ENCODE data around the gene PRIM1.
"Not testable (repeated sequence)": the region's sequence is repeated elsewhere in the genome, so short reads cannot be mapped to it uniquely, and the experiment has no call there.

The PRIM1 gene

GRCh38 chr12:56761812-56762211 is 9.7 kb upstream of the PRIM1 start:
- in situ Hi-C loops (cut with MboI; ENCODE audit: low pct_unique_long_range_greater_than_20kb, low sequenced_read_pairs, unreplicated experiment): no loop called here
- DNase-seq (ENCODE audit: low spot score): no peak
- no peak for TF ChIP-seq CTCF (IDR thresholded peaks at IDR 0.05; ENCODE audit: extremely low read depth, insufficient read depth, missing control alignments)

DNA sequence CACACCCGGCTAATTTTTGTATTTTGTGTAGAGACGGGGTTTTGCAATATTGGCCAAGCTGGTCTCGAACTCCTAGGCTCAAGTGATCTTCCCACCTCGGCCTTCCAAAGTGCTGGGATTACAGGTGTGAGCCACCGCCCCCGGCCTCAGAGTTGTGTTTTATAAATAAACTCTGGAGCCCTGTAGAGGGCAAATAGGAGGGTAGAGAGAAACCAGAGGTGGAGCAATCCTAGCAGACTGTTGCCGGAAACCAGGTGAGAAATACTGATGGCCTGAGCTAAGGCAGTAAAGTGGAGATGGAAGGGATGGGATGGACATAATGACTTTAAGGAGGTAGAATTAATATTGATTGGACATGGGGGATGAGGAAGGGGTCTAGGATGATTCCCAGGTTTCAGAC is 8.3 kb upstream of the PRIM1 start:
- no peak for TF ChIP-seq CTCF (IDR thresholded peaks at IDR 0.05; ENCODE audit: extremely low read depth, insufficient read depth, missing control alignments)
- no peak for DNase-seq (ENCODE audit: low spot score)
- in situ Hi-C loops (cut with MboI; ENCODE audit: low pct_unique_long_range_greater_than_20kb, low sequenced_read_pairs, unreplicated experiment): no loop called here

- no peak for TF ChIP-seq CTCF (IDR thresholded peaks at IDR 0.05; ENCODE audit: extremely low read depth, insufficient read depth, missing control alignments)
- no peak for DNase-seq (ENCODE audit: low spot score)
- in situ Hi-C loops (cut with MboI; ENCODE audit: low pct_unique_long_range_greater_than_20kb, low sequenced_read_pairs, unreplicated experiment): loop anchor here (5.0 to 10.0 kb wide), 2 partner anchors 243 to 355 kb away; partner anchors contain the start of gene STAT6
Observed at GRCh38 chr12:56759263-56759908, 7.3 kb upstream of the PRIM1 start.

- TF ChIP-seq CTCF (IDR thresholded peaks at IDR 0.05; ENCODE audit: extremely low read depth, insufficient read depth, missing control alignments): no peak
- in situ Hi-C loops (cut with MboI; ENCODE audit: low pct_unique_long_range_greater_than_20kb, low sequenced_read_pairs, unreplicated experiment): loop anchor here (5.0 to 10.0 kb wide), 2 partner anchors 244 to 356 kb away; partner anchors contain the start of gene STAT6
- DNase-seq (ENCODE audit: low spot score): no peak
Observed at GRCh38 chr12:56758728-56759262, 6.7 kb upstream of the PRIM1 start.

GRCh38 chr12:56757971-56758370 is 5.8 kb upstream of the PRIM1 start:
- in situ Hi-C loops (cut with MboI; ENCODE audit: low pct_unique_long_range_greater_than_20kb, low sequenced_read_pairs, unreplicated experiment): loop anchor here (5.0 to 10.0 kb wide), 2 partner anchors 244 to 357 kb away; partner anchors contain the start of gene STAT6

GRCh38 chr12:56753566-56753965 is 1.4 kb upstream of the PRIM1 start:
- DNase-seq (ENCODE audit: low spot score): no peak
- TF ChIP-seq CTCF (IDR thresholded peaks at IDR 0.05; ENCODE audit: extremely low read depth, insufficient read depth, missing control alignments): no peak
- in situ Hi-C loops (cut with MboI; ENCODE audit: low pct_unique_long_range_greater_than_20kb, low sequenced_read_pairs, unreplicated experiment): loop anchor here (10.0 kb wide), 1 partner anchor 361 kb away; the partner anchor contains the start of gene STAT6

More at GRCh38 chr12:56757971-56758370, 5.8 kb upstream of the PRIM1 start:
- not testable (repeated sequence) for DNase-seq (ENCODE audit: low spot score)

GRCh38 chr12:56750596-56750995 is 1.5 kb downstream of the PRIM1 start:
- DNase-seq (ENCODE audit: low spot score): not testable (repeated sequence)
- in situ Hi-C loops (cut with MboI; ENCODE audit: low pct_unique_long_range_greater_than_20kb, low sequenced_read_pairs, unreplicated experiment): loop anchor here (10.0 kb wide), 1 partner anchor 364 kb away; the partner anchor contains the start of gene STAT6
